Right atrium auricular region (tissue), 2 donors: ENCODE data around the gene ACTR5. TPM values are rescaled to one million over a fixed set of nuclear protein-coding genes. Genes with fewer than 3 reads are reported as not detected.

Source experiments
- DNase-seq: peaks from one replicate; pipeline ENCODE4 v3.0.0-alpha.2; 2019; ENCODE audit warnings: low spot score
- H3K27ac ChIP-seq, 2 donors: fragments of 200-600 bp; sonication (generic); 1 replicate in 1 of 2; 2 replicates in 1 of 2; pipeline ENCODE4 v1.5.1; 2016 to 2019
- H3K27me3 ChIP-seq, 2 donors: fragments of 200-600 bp; sonication (generic); one replicate each; pipeline versions ENCODE4 v1.5.1 to v1.6.0; 2017 to 2019
- H3K36me3 ChIP-seq: fragments of 200-600 bp; sonication (generic); one replicate; pipeline ENCODE4 v1.5.1; 2016
- H3K4me1 ChIP-seq, 2 donors: fragments of 200-600 bp; sonication (generic); one replicate each; pipeline versions ENCODE4 v1.5.1 to v1.6.0; 2017 to 2019
- H3K4me3 ChIP-seq, 2 donors: fragments of 200-600 bp; sonication (generic); 1 replicate in 1 of 2; 2 replicates in 1 of 2; pipeline ENCODE4 v1.5.1; 2017 to 2019; ENCODE audit warnings: mild to moderate bottlenecking in 1 of 2, moderate library complexity in 1 of 2
- H3K9me3 ChIP-seq, 2 donors: fragments of 200-600 bp; sonication (generic); one replicate each; pipeline ENCODE4 v1.5.1; 2019
- total RNA-seq, 2 donors: library from RNA; depleted of rRNA; stranded (reverse); fragments of >200 nt; gene quantifications; one replicate each; pipeline ENCODE4 v1.1.0, GENCODE V29; 2016
- TF ChIP-seq, protein P1 (sequence below), 2 donors: fragments of 200-600 bp; sonication (generic); IDR thresholded peaks; one replicate each; pipeline ENCODE4 v1.5.1; 2019; ENCODE audit warnings: antibody characterized with exemption in 2 of 2

ACTR5 gene
- total RNA-seq, 2 donors from 2014 or later: 2.8 to 5.6 TPM

DNA sequence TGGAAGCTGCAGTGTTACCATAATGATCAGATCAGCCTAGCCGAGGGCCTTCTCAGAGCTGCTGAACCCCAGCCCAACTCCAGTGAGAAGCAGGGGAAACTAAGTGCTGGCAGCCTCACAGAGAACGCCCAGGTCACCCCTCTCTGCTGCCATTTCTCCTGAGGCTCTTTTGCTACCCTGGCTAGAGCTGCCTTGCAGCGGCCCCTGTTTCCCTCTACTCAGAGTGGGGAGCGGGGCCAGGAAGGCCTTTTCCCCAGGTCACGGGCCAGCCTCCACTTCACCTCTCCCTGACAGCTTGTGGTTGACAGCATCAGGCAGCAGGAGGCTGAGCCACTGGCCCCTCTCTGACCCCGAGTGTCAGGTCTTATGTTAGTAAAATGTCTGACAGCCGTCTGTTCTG is 22.7 kb downstream of the ACTR5 start:
- Histone ChIP-seq H3K4me3 (no peak overlapping the region), H3K36me3 (peaks cover 66% of the 10 kb centered on the region), H3K27ac (no peak overlapping the region), H3K27me3 (no peaks in the 10 kb centered on the region), H3K9me3 (peaks cover 0 to 4% of the 10 kb centered on the region in 2 donors), H3K4me1 (no peaks in the 10 kb centered on the region)
- no peak for DNase-seq
- TF ChIP-seq, protein P1, sequence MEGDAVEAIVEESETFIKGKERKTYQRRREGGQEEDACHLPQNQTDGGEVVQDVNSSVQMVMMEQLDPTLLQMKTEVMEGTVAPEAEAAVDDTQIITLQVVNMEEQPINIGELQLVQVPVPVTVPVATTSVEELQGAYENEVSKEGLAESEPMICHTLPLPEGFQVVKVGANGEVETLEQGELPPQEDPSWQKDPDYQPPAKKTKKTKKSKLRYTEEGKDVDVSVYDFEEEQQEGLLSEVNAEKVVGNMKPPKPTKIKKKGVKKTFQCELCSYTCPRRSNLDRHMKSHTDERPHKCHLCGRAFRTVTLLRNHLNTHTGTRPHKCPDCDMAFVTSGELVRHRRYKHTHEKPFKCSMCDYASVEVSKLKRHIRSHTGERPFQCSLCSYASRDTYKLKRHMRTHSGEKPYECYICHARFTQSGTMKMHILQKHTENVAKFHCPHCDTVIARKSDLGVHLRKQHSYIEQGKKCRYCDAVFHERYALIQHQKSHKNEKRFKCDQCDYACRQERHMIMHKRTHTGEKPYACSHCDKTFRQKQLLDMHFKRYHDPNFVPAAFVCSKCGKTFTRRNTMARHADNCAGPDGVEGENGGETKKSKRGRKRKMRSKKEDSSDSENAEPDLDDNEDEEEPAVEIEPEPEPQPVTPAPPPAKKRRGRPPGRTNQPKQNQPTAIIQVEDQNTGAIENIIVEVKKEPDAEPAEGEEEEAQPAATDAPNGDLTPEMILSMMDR (IDR thresholded peaks at IDR 0.05): no peak

DNA sequence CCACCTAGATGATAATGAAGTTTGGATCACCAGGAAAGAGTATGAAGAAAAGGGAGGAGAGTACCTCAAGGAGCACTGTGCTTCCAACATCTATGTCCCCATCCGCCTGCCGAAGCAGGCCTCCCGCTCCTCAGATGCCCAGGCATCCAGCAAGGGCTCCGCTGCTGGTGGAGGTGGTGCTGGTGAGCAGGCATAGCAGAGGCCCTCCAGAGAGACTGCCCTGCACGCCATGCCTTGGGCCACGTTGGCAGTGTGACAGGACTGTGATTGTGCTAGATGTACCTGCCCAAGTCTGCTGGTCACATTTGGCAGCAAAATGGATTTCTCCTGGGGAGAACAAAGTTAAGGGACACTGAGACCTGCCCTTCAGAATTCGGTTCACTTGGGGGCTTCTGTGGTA is 23.4 kb downstream of the ACTR5 start:
- no peak for DNase-seq
- no peaks in the 10 kb centered on the region for H3K27me3 ChIP-seq
- H3K9me3 ChIP-seq: peaks cover 0 to 4% of the 10 kb centered on the region in 2 donors
- no peak overlapping the region for H3K4me3 ChIP-seq
- H3K27ac ChIP-seq: no peak overlapping the region
- no peaks in the 10 kb centered on the region for H3K4me1 ChIP-seq
- peaks cover 63% of the 10 kb centered on the region for H3K36me3 ChIP-seq
- TF ChIP-seq, protein P1 (IDR thresholded peaks at IDR 0.05): no peak

DNA sequence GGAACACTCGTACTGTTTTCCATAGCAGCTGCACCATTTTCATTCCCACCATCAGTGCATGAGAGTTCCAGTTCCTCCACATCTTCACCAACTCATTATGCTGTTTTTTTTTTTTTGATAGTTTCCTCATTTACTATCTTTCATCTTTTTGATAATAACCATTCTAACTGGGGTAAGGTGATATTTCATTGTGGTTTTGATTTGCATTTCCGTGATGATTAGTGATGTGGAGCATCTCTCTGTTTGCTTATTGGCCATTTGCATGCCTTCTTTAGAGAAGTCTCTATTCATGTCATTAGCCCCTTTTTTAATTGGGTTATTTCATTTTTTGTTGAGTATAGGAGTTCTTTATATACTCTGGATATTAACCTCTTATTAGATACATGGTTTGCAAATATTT is 25.9 kb downstream of the ACTR5 start:
- TF ChIP-seq, protein P1 (IDR thresholded peaks at IDR 0.05): no peak
- no peak for DNase-seq
- Histone ChIP-seq H3K4me3 (no peak overlapping the region), H3K27me3 (no peaks in the 10 kb centered on the region), H3K36me3 (peaks cover 39% of the 10 kb centered on the region), H3K9me3 (peaks cover 0 to 4% of the 10 kb centered on the region in 2 donors), H3K27ac (no peak overlapping the region), H3K4me1 (peaks cover 0 to 7% of the 10 kb centered on the region in 2 donors)

DNA sequence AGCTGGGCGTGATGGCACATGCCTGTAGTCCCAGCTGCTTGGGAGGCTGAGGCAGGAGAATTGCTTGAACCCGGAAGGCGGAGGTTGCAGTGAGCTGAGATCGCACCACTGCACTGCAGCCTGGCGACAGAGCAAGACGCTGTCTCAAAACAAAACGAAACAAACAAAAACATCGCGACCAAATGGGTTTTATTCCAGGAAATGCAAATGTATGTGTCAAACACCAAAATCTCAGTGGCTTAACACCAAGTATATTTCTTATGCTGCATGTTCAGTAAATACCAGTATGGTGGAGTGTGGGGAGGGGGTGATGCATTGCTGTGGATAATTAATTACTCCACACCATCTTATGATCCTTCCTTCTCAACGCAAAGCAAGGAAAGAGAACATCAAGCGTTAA is 28.1 kb downstream of the ACTR5 start:
- Histone ChIP-seq H3K27ac (no peak overlapping the region), H3K4me1 (peaks cover 0 to 7% of the 10 kb centered on the region in 2 donors), H3K27me3 (no peaks in the 10 kb centered on the region), H3K4me3 (no peak overlapping the region), H3K9me3 (peaks cover 0 to 4% of the 10 kb centered on the region in 2 donors), H3K36me3 (peaks cover 22% of the 10 kb centered on the region)
- DNase-seq: no peak
- TF ChIP-seq, protein P1 (IDR thresholded peaks at IDR 0.05): no peak

DNA sequence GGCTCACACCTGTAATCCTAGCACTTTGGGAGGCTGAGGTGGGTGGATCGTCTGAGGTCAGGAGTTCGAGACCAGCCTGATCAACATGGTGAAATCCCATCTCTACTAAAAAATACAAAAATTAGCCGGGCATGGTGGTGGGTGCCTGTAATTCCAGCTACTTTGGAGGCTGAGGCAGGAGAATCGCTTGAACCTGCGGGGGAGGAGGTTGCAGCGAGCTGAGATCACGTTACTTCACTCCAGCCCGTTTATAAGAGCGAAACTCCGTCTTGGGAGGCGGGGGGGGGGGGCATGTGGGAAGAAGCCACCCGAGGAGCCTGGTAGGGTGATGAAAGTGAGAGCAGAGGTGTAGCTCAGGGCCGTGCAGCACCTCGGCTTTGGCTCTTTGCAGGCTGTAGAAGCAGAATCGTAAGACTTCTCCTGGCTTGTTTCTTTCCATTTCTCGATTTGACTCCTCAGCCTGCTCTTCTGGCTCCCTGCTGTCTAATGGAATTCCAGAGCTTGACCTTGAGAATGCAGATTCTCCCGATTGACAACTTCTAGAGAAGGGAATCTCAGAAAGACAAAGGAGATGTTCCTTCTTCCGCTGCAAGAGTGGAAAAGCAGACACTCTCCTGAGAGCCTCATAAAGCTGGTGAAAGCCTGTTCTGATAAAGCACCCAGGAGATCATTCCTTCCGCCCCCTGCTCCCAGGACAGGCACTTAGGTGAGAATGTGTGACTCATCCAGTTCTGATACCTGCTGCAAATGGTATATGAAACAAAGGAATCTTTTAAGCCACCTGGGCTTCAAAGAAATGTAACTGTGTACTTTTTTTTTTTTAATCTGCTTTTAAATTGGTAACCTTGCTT is 31.2 kb downstream of the ACTR5 start:
- peaks cover 1% of the 10 kb centered on the region for H3K36me3 ChIP-seq
- H3K27me3 ChIP-seq: no peaks in the 10 kb centered on the region
- no peak overlapping the region for H3K4me3 ChIP-seq
- no peak for DNase-seq
- peaks cover 0 to 7% of the 10 kb centered on the region in 2 donors for H3K4me1 ChIP-seq
- no peak overlapping the region for H3K27ac ChIP-seq
- TF ChIP-seq, protein P1 (IDR thresholded peaks at IDR 0.05): no peak
- no peaks in the 10 kb centered on the region for H3K9me3 ChIP-seq
